Psoas muscle (tissue), 8 donors: Measurements from ENCODE around the gene RASD1. TPM values are rescaled to one million over a fixed set of nuclear protein-coding genes. Genes with fewer than 3 reads are reported as not detected.
"Not testable (repeated sequence)": the region's sequence is repeated elsewhere in the genome, so short reads cannot be mapped to it uniquely, and the experiment has no call there.

Experiments used
- ATAC-seq, 4 donors: fragments of 200-7000 bp; cut with Tn5 transposase; one replicate each; pipeline ENCODE4 v1.9.1; 2020; ENCODE audit warnings: moderate library complexity in 3 of 4, mild to moderate bottlenecking in 2 of 4
- DNase-seq, 2 donors: peaks; one replicate each; pipeline ENCODE4 v3.0.0-alpha.2; 2020
- H3K27ac ChIP-seq: fragments of 200-600 bp; one replicate; pipeline ENCODE4 v1.8.0; 2022
- H3K27me3 ChIP-seq, 3 donors: fragments of 200-600 bp in 1 of 3; one replicate each; pipeline versions ENCODE4 v1.6.1 to v1.8.0; 2013 to 2022; ENCODE audit warnings: low read length in 2 of 3, mild to moderate bottlenecking in 2 of 3, moderate library complexity in 1 of 3; ENCODE audit not compliant: insufficient read depth in 3 of 3
- H3K36me3 ChIP-seq, 2 donors: fragments of 200-600 bp in 1 of 2; one replicate each; pipeline versions ENCODE4 v1.6.1 to v1.8.0; 2013 to 2022; ENCODE audit warnings: low read depth in 1 of 2, mild to moderate bottlenecking in 1 of 2, moderate library complexity in 1 of 2; ENCODE audit not compliant: insufficient read depth in 1 of 2
- H3K4me1 ChIP-seq: fragments of 200-600 bp; one replicate; pipeline ENCODE4 v1.8.0; 2022
- H3K4me3 ChIP-seq: fragments of 200-600 bp; one replicate; pipeline ENCODE4 v1.8.0; 2022; ENCODE audit warnings: mild to moderate bottlenecking
- H3K9me3 ChIP-seq: fragments of 200-600 bp; one replicate; pipeline ENCODE4 v1.8.0; 2022
- WGBS, 3 donors: extraction: QIAGEN DNeasy Blood & Tissue Kit; methylation state at CpG; one replicate each; pipeline versions ENCODE4 v1.1.6 to v1.1.7; 2013; 5-methylcytosine and 5-hydroxymethylcytosine counted together
- intact Hi-C, 2 donors: fragments of 100-400 bp; cut with DNase I; formaldehyde crosslinking; loops; one replicate each; pipeline versions ENCODE4 v1.11.0 to v1.14.2; 2022
- polyA plus RNA-seq, 3 donors: library from polyadenylated mRNA; stranded (reverse); fragments of 200-250 nt; gene quantifications; one replicate each; pipeline ENCODE4 v1.2.3, GENCODE V29; 2013
- total RNA-seq, 4 donors: library from RNA; stranded (reverse); fragmentation: NEBNext Ultra II Directional in 2 of 4; extraction: Animal tissue kit (Norgen Biotek cat#: 25700) in 2 of 4; gene quantifications; one replicate each; pipeline versions ENCODE4 v1.2.1 to v1.2.4, GENCODE V29; 2021 to 2023
- TF ChIP-seq, protein P1 (sequence below): fragments of 200-600 bp; IDR thresholded peaks from one replicate; pipeline ENCODE4 v1.8.0; 2022; ENCODE audit warnings: antibody characterized with exemption
- donor health status: healthy with polysubstance abuse.
- donor health status: DM: no; HTN: no; CAD: no; lungs with moderate emphysema.
- donor health status: Bipolar disorder and iron deficiency.
- donor health status: healthy.
- donor health status: DM: yes; HTN: yes; CAD: no.
- donor health status: DM: no; HTN: no; CAD: no.
- donor health status: DM: no; HTN: no; CAD: no.
- donor health status: DM: yes; HTN: yes; CAD: no.

RASD1 gene
- total and polyA plus RNA-seq, 7 donors: 4.4 to 436 (median 26.5) TPM

DNA sequence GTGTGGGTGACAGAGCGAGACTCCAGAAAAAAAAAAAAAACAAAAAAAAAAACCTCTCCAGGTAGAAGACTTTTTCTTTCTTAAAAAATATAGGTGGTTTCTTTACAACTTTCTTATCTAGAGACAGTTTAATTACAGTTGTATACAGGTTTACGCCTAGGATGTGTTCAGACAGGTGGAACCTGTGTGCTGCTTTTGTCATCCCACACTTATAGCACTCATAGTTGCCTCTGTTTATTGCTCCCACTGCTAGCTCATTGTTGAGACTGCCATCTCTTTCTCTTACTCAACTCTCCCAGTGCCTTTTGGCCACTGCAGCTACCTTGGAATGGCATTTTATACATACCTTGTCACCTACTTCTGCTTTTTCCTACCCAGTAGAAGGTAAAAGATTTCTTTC is 38.5 kb downstream of the RASD1 start:
- Histone ChIP-seq H3K9me3 (no peaks in the 10 kb centered on the region), H3K36me3 (no peaks in the 10 kb centered on the region), H3K4me3 (no peak overlapping the region), H3K4me1 (no peaks in the 10 kb centered on the region), H3K27ac (no peak overlapping the region), H3K27me3 (no peaks in the 10 kb centered on the region)
- no peak for ATAC-seq
- no peak for DNase-seq
- intact Hi-C loops: loop anchor here in 1 of 2 donors (10.0 kb wide), 1 partner anchor 493 kb away; no protein-coding TSS in a partner anchor
- TF ChIP-seq, protein P1, sequence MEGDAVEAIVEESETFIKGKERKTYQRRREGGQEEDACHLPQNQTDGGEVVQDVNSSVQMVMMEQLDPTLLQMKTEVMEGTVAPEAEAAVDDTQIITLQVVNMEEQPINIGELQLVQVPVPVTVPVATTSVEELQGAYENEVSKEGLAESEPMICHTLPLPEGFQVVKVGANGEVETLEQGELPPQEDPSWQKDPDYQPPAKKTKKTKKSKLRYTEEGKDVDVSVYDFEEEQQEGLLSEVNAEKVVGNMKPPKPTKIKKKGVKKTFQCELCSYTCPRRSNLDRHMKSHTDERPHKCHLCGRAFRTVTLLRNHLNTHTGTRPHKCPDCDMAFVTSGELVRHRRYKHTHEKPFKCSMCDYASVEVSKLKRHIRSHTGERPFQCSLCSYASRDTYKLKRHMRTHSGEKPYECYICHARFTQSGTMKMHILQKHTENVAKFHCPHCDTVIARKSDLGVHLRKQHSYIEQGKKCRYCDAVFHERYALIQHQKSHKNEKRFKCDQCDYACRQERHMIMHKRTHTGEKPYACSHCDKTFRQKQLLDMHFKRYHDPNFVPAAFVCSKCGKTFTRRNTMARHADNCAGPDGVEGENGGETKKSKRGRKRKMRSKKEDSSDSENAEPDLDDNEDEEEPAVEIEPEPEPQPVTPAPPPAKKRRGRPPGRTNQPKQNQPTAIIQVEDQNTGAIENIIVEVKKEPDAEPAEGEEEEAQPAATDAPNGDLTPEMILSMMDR: no peak
- 91 to 97% (median 94%) methylated on average over 2 of the region's 2 CpGs for WGBS, 3 donors

DNA sequence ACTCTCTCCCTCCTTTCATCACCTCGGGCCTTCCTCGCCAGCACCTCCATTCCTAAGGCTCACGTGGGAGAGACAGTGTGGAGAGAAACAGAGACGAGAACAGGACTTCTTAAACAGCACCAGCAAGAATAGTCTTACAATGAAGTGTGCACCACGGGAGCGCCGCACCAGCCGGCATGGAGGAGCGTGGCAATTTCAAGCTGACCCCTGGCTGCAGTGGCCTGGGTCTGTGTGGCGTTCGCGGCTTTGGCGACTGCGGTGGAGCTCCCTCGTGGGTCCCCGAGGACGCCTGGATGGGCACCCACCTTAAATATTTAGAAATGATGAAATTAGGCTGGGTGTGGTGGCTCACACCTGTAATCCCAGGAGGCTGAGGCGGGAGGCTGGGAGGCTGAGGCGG is 39.9 kb downstream of the RASD1 start:
- Histone ChIP-seq H3K27me3 (no peaks in the 10 kb centered on the region), H3K4me1 (no peaks in the 10 kb centered on the region), H3K27ac (no peak overlapping the region), H3K36me3 (no peaks in the 10 kb centered on the region), H3K4me3 (no peak overlapping the region), H3K9me3 (no peaks in the 10 kb centered on the region)
- intact Hi-C loops: loop anchor here in 1 of 2 donors (10.0 kb wide), 1 partner anchor 491 kb away; no protein-coding TSS in a partner anchor
- ATAC-seq (no peak), DNase-seq (no peak)
- WGBS, 3 donors: 91 to 93% (median 92%) methylated on average over 19 of the region's 19 CpGs
- TF ChIP-seq, protein P1: no peak

DNA sequence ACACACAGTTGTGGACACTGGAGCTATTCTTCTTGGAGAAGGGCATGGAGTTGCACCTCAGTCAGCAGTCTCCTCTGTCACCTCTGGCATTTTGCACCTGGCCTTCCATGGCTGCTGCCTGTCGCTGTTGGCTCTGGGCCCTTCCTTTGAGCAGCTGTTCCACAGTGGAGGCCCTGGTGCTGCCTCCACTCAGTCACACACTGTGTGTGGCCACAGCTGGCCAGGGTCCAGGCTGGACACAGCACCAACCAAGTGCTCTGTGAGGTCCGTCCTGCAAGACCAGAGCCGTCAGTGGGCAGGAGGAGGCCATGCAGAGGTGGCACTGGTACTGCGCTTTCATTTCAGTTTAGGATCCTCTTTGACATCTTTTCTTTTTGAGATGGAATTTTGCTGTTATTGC is 41.0 kb downstream of the RASD1 start:
- TF ChIP-seq, protein P1: no peak
- Histone ChIP-seq H3K9me3 (no peaks in the 10 kb centered on the region), H3K27me3 (no peaks in the 10 kb centered on the region), H3K36me3 (no peaks in the 10 kb centered on the region), H3K27ac (no peak overlapping the region), H3K4me3 (no peak overlapping the region), H3K4me1 (no peaks in the 10 kb centered on the region)
- ATAC-seq: no peak
- DNase-seq: no peak
- intact Hi-C loops: loop anchor here in 1 of 2 donors (10.0 kb wide), 1 partner anchor 490 kb away; no protein-coding TSS in a partner anchor
- WGBS, 3 donors: 54 to 59% (median 56%) methylated on average over 4 of the region's 4 CpGs

DNA sequence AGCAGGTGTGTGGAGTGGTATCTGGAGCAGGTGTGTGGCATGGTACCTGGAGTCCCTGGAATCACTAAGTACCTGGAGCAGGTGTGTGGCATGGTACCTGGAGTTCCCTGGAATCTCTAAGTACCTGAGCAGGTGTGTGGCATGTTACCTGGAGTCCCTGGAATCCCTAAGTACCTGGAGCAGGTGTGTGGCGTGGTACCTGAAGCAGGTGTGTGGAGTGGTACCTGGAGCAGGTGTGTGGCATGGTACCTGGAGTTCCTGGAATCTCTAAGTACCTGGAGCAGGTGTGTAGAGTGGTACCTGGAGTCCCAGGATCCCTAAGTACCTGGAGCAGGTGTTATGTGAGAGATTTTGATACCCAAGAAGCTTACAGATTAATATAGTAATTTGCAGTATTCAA is 41.5 kb downstream of the RASD1 start:
- not testable (repeated sequence) for H3K36me3 ChIP-seq, H3K27me3 ChIP-seq, H3K9me3 ChIP-seq, H3K27ac ChIP-seq, H3K4me3 ChIP-seq, H3K4me1 ChIP-seq, DNase-seq, ATAC-seq
- WGBS, 3 donors: 34 to 88% (median 35%) methylated on average over 1 of the region's 1 CpG
- intact Hi-C loops: loop anchor here in 1 of 2 donors (10.0 kb wide), 1 partner anchor 490 kb away; no protein-coding TSS in a partner anchor

DNA sequence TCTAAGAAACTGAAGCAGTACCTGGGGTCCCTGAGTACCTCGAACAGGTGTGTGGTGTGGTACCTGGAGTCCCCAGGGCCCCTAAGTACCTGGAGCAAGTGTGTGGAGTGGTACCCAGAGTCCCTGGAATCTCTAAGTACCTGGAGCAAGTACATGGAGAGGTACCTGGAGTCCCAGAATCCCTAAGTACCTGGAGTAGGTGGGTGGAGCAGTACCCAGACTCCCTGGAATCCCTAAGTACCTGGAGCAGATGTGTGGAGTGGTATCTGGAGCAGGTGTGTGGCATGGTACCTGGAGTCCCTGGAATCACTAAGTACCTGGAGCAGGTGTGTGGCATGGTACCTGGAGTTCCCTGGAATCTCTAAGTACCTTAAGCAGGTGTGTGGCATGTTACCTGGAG is 41.9 kb downstream of the RASD1 start:
- Histone ChIP-seq H3K4me1 (no peaks in the 10 kb centered on the region), H3K27me3 (no peaks in the 10 kb centered on the region)
- ATAC-seq: no peak

More for the DNA sequence above, 41.9 kb downstream of the RASD1 start:
- 92 to 100% (median 94%) methylated on average over 1 of the region's 1 CpG for WGBS, 3 donors
- H3K9me3 ChIP-seq: no peaks in the 10 kb centered on the region
- H3K27ac ChIP-seq: no peak overlapping the region
- TF ChIP-seq, protein P1: no peak
- intact Hi-C loops: loop anchor here in 1 of 2 donors (10.0 kb wide), 1 partner anchor 489 kb away; no protein-coding TSS in a partner anchor
- no peaks in the 10 kb centered on the region for H3K36me3 ChIP-seq
- no peak for DNase-seq
- no peak overlapping the region for H3K4me3 ChIP-seq
